HCT116 (cell line): ENCODE results near the gene RASGRF1. TPM values are rescaled to one million over a fixed set of nuclear protein-coding genes. Genes with fewer than 3 reads are reported as not detected.

Source experiments
- ATAC-seq: fragments of 200-7000 bp; cut with Tn5 transposase; 2 replicates; pipeline ENCODE4 v1.9.1; 2020; ENCODE audit warnings: mild to moderate bottlenecking, moderate library complexity
- BruUV-seq: library from RNA; stranded (reverse); fragments of 400-500 nt; replicated peaks from 2 replicates; lab custom pipeline; 2021; lab: Mats Ljungman, UMichigan
- CTCF ChIA-PET: fragments of 300-600 bp; sonication (Branson Sonifier 250); formaldehyde crosslinking; loops from one replicate; lab custom pipeline; 2021; ENCODE audit warnings: antibody characterized with exemption; lab: Charles Lee
- POLR2A ChIA-PET: fragments of 300-600, 350-600 bp; sonication (Branson Sonifier 250); formaldehyde crosslinking; loops from one replicate; lab custom pipeline; 2021; ENCODE audit warnings: antibody characterized with exemption; lab: Charles Lee
- RAD21 ChIA-PET, 2 experiments: fragments of 300-600 bp; sonication (Branson Sonifier 250); formaldehyde crosslinking; loops; one replicate each; lab custom pipeline; 2023; ENCODE audit warnings: low total read pairs in 2 of 2; ENCODE audit not compliant: uncharacterized antibody in 2 of 2, unreplicated experiment in 2 of 2, low non-redundant PET in 1 of 2; lab: Charles Lee
- DNase-seq: peaks from one replicate; pipeline ENCODE4 v3.0.0-alpha.2; 2010; ENCODE audit warnings: low read depth, low spot score
- H2AFZ ChIP-seq: fragments of 200-600 bp; shearing (Covaris generic), sonication (generic); 2 replicates; pipeline ENCODE4 v1.6.1; 2017; ENCODE audit warnings: low read depth, mixed run types, mixed read lengths, antibody characterized with exemption, low read length; ENCODE audit not compliant: poor library complexity, severe bottlenecking
- H3K27ac ChIP-seq: 2 replicates; pipeline ENCODE4 v1.5.1; 2012; ENCODE audit warnings: low read depth, low read length
- H3K27me3 ChIP-seq: fragments of 200-600 bp; sonication (generic); 2 replicates; pipeline ENCODE4 v1.6.1; 2016; ENCODE audit warnings: mixed run types, low read length, mixed read lengths; ENCODE audit not compliant: insufficient read depth
- H3K36me3 ChIP-seq, 2 experiments: fragments of 200-500 bp in 1 of 2; fragments of 200-600 bp in 1 of 2; sonication (Bioruptor generic) in 1 of 2; sonication (generic) in 1 of 2; 2 replicates each; pipeline versions ENCODE4 v1.5.1 to v1.6.1; 2014 to 2016; ENCODE audit warnings: low read length in 2 of 2, inconsistent platforms in 1 of 2, mixed read lengths in 1 of 2, mixed run types in 1 of 2; ENCODE audit not compliant: insufficient read depth in 2 of 2, control insufficient read depth in 1 of 2
- H3K4me1 ChIP-seq, 2 experiments: fragments of 200-600 bp in 1 of 2; sonication (generic) in 1 of 2; 2 replicates each; pipeline versions ENCODE4 v1.5.1 to v1.6.1; 2012 to 2017; ENCODE audit warnings: low read length in 2 of 2, inconsistent platforms in 1 of 2, mild to moderate bottlenecking in 1 of 2, mixed read lengths in 1 of 2, mixed run types in 1 of 2, moderate library complexity in 1 of 2; ENCODE audit not compliant: insufficient read depth in 2 of 2, control insufficient read depth in 1 of 2
- H3K4me2 ChIP-seq: fragments of 200-600 bp; sonication (generic); 2 replicates; pipeline ENCODE4 v1.6.1; 2017; ENCODE audit warnings: mixed run types, low read length, mixed read lengths
- H3K4me3 ChIP-seq, 2 experiments: fragments of 200-600 bp in 1 of 2; sonication (generic) in 1 of 2; replicated peaks in 1 of 2; 2 replicates each; pipeline ENCODE4 v1.5.1; 2011 to 2016; ENCODE audit warnings: low read length in 2 of 2, control low read depth in 1 of 2, low read depth in 1 of 2, mild to moderate bottlenecking in 1 of 2, mixed read lengths in 1 of 2, mixed run types in 1 of 2
- H3K79me2 ChIP-seq: fragments of 200-600 bp; sonication (generic); 2 replicates; pipeline ENCODE4 v1.6.1; 2017; ENCODE audit warnings: mild to moderate bottlenecking, mixed run types, low read length, moderate library complexity, mixed read lengths; ENCODE audit not compliant: insufficient read depth
- H3K9ac ChIP-seq: fragments of 200-600 bp; sonication (generic); 2 replicates; pipeline ENCODE4 v1.6.1; 2016; ENCODE audit warnings: low read length, mixed read lengths
- H3K9me2 ChIP-seq: fragments of 200-600 bp; sonication (generic), shearing (Covaris generic); 2 replicates; pipeline ENCODE4 v1.6.1; 2017; ENCODE audit warnings: mixed run types, mild to moderate bottlenecking, moderate library complexity; ENCODE audit not compliant: insufficient read depth
- H3K9me3 ChIP-seq, 2 experiments: fragments of 200-500 bp in 1 of 2; fragments of 200-600 bp in 1 of 2; sonication (Bioruptor generic) in 1 of 2; sonication (generic) in 1 of 2; 2 replicates each; pipeline ENCODE4 v1.6.1; 2014 to 2017; ENCODE audit warnings: low read length in 2 of 2, mixed read lengths in 2 of 2, inconsistent platforms in 1 of 2, low read depth in 1 of 2, mild to moderate bottlenecking in 1 of 2, mixed run types in 1 of 2, moderate library complexity in 1 of 2; ENCODE audit not compliant: control insufficient read depth in 1 of 2, insufficient read depth in 1 of 2
- H4K20me1 ChIP-seq: fragments of 200-600 bp; sonication (generic), shearing (Covaris generic); 2 replicates; pipeline ENCODE4 v1.6.1; 2017; ENCODE audit warnings: mixed run types, mild to moderate bottlenecking, moderate library complexity; ENCODE audit not compliant: insufficient read depth
- CBX3 ChIP-seq: IDR thresholded peaks from 2 replicates; pipeline ENCODE4 v1.6.1; 2012; ENCODE audit warnings: low read depth
- ELF1 ChIP-seq: IDR thresholded peaks from 2 replicates; pipeline ENCODE4 v1.6.1; 2012; ENCODE audit warnings: low read depth, borderline replicate concordance
- EZH2phosphoT487 ChIP-seq: fragments of 200-600 bp; IDR thresholded peaks from 2 replicates; pipeline ENCODE4 v1.6.1; 2018; ENCODE audit warnings: antibody characterized with exemption, borderline replicate concordance
- FOSL1 ChIP-seq: IDR thresholded peaks from 2 replicates; pipeline ENCODE4 v1.6.1; 2012; ENCODE audit warnings: low read depth
- MAX ChIP-seq: IDR thresholded peaks from 2 replicates; pipeline ENCODE4 v1.6.1; 2012
- POLR2AphosphoS5 ChIP-seq: IDR thresholded peaks from 2 replicates; pipeline ENCODE4 v1.6.1; 2011; ENCODE audit warnings: mild to moderate bottlenecking, low read depth, low read length, moderate library complexity
- TCF7L2 ChIP-seq: IDR thresholded peaks from 2 replicates; pipeline ENCODE4 v1.7.0; 2011; ENCODE audit warnings: borderline replicate concordance, inconsistent platforms; ENCODE audit not compliant: insufficient read depth, insufficient read length; ENCODE audit errors: extremely low read depth
- ZNF274 ChIP-seq: fragments of 200-500 bp; sonication (Bioruptor generic); IDR thresholded peaks from 2 replicates; pipeline ENCODE4 v1.6.1; 2014; ENCODE audit warnings: mild to moderate bottlenecking, low read depth, low read length, inconsistent platforms
- intact Hi-C: fragments of 100-400 bp; cut with micrococcal nuclease; formaldehyde crosslinking; loops from 2 replicates; pipeline ENCODE4 v1.10.0; 2022
- total RNA-seq: library from RNA; stranded (reverse); gene quantifications from one replicate; pipeline ENCODE4 v1.2.1, GENCODE V29; 2021; ENCODE audit not compliant: unreplicated experiment

The RASGRF1 gene
- total RNA-seq, 1 experiment from 2014 or later = 2.4 TPM

GRCh38 chr15:79116771-79117170 lies 26.2 kb upstream of the RASGRF1 start:
- Histone ChIP-seq H3K27me3 (peaks cover 32% of the 10 kb centered on the region), H3K9me3 (no peaks in the 10 kb centered on the region), H3K4me2 (no peak overlapping the region), H2AFZ (no peak overlapping the region), H4K20me1 (no peaks in the 10 kb centered on the region), H3K9me2 (no peaks in the 10 kb centered on the region), H3K4me1 (no peaks in the 10 kb centered on the region), H3K9ac (no peak overlapping the region), H3K36me3 (no peaks in the 10 kb centered on the region), H3K27ac (no peak overlapping the region), H3K79me2 (no peaks in the 10 kb centered on the region), H3K4me3 (no peak overlapping the region)
- DNase-seq = no peak
- POLR2A ChIA-PET = no interaction called here
- ATAC-seq = no peak
- no peak for TF ChIP-seq POLR2AphosphoS5
- no TSS peak for BruUV-seq
- RAD21 ChIA-PET = no interaction called here
- CTCF ChIA-PET = no interaction called here
- intact Hi-C loops = no loop called here

GRCh38 chr15:79115986-79116665 lies 25.5 kb upstream of the RASGRF1 start:
- H3K27me3 ChIP-seq = peaks cover 32% of the 10 kb centered on the region
- H2AFZ ChIP-seq = no peak overlapping the region
- DNase-seq = no peak
- ChIA-PET POLR2A (no interaction called here), CTCF (no interaction called here), RAD21 (no interaction called here)
- H3K9me2 ChIP-seq = no peaks in the 10 kb centered on the region
- no peak overlapping the region for H3K9ac ChIP-seq
- no peak for ATAC-seq
- no peak overlapping the region for H3K4me3 ChIP-seq
- no peaks in the 10 kb centered on the region for H3K36me3 ChIP-seq
- H3K9me3 ChIP-seq = no peaks in the 10 kb centered on the region
- TF ChIP-seq ZNF274 (no peak), CBX3 (no peak), MAX (no peak), FOSL1 (no peak), TCF7L2 (no peak), EZH2phosphoT487 (no peak), ELF1 (no peak)
- no peaks in the 10 kb centered on the region for H3K79me2 ChIP-seq
- H3K27ac ChIP-seq = no peak overlapping the region
- no peaks in the 10 kb centered on the region for H3K4me1 ChIP-seq
- H4K20me1 ChIP-seq = no peaks in the 10 kb centered on the region
- intact Hi-C loops = no loop called here
- H3K4me2 ChIP-seq = no peak overlapping the region
- BruUV-seq = no TSS peak
